K562 (cell line): ENCODE measurements around the gene CLIC3. TPM values are rescaled to one million over a fixed set of nuclear protein-coding genes. Genes with fewer than 3 reads are reported as not detected.
A peak's percentile ranks its signal among the peaks of the same experiment; 100 is the strongest.

Experiments used
- ATF7 ChIP-seq: fragments of 450-650 bp; IDR thresholded peaks from 2 replicates; pipeline ENCODE4 v1.7.1; 2014; ENCODE audit warnings: mild to moderate bottlenecking, moderate library complexity
- DACH1 ChIP-seq: fragments of 450-650 bp; IDR thresholded peaks from 2 replicates; pipeline ENCODE4 v1.6.1; 2018; ENCODE audit not compliant: partially characterized antibody
- FOXK1 ChIP-seq: sonication (generic); formaldehyde crosslinking; IDR thresholded peaks from 2 replicates; pipeline ENCODE4 v1.8.0; 2022; ENCODE audit warnings: missing genetic modification reagents, mild to moderate bottlenecking, borderline replicate concordance
- GABPA ChIP-seq: fragments of 200-800 bp; sonication (Bioruptor generic); conservative IDR thresholded peaks from 2 replicates; pipeline ENCODE4 v1.6.1; 2016; ENCODE audit warnings: low read depth, missing genetic modification characterization, missing compliant biosample characterization
- IFI16 ChIP-seq: fragments of 250-450 bp; sonication (Bioruptor Pico); IDR thresholded peaks from 2 replicates; pipeline ENCODE4 v2.1.2; 2022; ENCODE audit warnings: mild to moderate bottlenecking, inconsistent platforms
- KLF13 ChIP-seq: fragments of 450-650 bp; IDR thresholded peaks from 2 replicates; pipeline ENCODE4 v1.6.1; 2016; ENCODE audit warnings: missing genetic modification characterization, low read depth, mild to moderate bottlenecking, missing compliant biosample characterization, moderate library complexity, borderline replicate concordance
- MCM7 ChIP-seq, 2 experiments: fragments of 450-650 bp; IDR thresholded peaks; 2 replicates each; pipeline ENCODE4 v1.6.1; 2016 to 2018
- SMAD2 ChIP-seq: fragments of 150-350 bp; IDR thresholded peaks from 2 replicates; pipeline ENCODE4 v1.6.1; 2014; ENCODE audit warnings: low read depth, mild to moderate bottlenecking, low read length
- SMARCA5 ChIP-seq: fragments of 450-650 bp; IDR thresholded peaks from 2 replicates; pipeline ENCODE4 v1.6.1; 2016
- TCF7 ChIP-seq: sonication (generic); IDR thresholded peaks from 2 replicates; pipeline ENCODE4 v1.6.1; 2016; ENCODE audit warnings: antibody characterized with exemption, borderline replicate concordance
- THAP7 ChIP-seq: fragments of 250-450 bp; sonication (Bioruptor Pico); IDR thresholded peaks from 2 replicates; pipeline ENCODE4 v1.5.0; 2021
- YY1 ChIP-seq, 3 experiments: IDR thresholded peaks; 2 replicates each; pipeline ENCODE4 v1.6.1; 2011; ENCODE audit warnings: low read length in 2 of 3, mild to moderate bottlenecking in 2 of 3, moderate library complexity in 2 of 3, borderline replicate concordance in 1 of 3, control low read depth in 1 of 3, low read depth in 1 of 3; ENCODE audit not compliant: insufficient read depth in 3 of 3, insufficient replicate concordance in 2 of 3, control insufficient read depth in 1 of 3, insufficient read length in 1 of 3; ENCODE audit errors: extremely low read depth in 1 of 3
- ZNF140 ChIP-seq: fragments of 250-450 bp; sonication (Bioruptor Pico); IDR thresholded peaks from 2 replicates; pipeline ENCODE4 v1.8.0; 2021; ENCODE audit warnings: moderate library complexity, mild to moderate bottlenecking, inconsistent platforms
- ZNF311 ChIP-seq: fragments of 250-450 bp; sonication (Bioruptor Pico); IDR thresholded peaks from 2 replicates; pipeline ENCODE4 v1.4.0; 2020; ENCODE audit warnings: mild to moderate bottlenecking, moderate library complexity
- ZNF407 ChIP-seq: fragments of 450-650 bp; IDR thresholded peaks from 2 replicates; pipeline ENCODE4 v1.6.1; 2016; ENCODE audit warnings: low read depth
- ZNF444 ChIP-seq: fragments of 250-450 bp; sonication (Bioruptor Pico); IDR thresholded peaks from 2 replicates; pipeline ENCODE4 v1.4.0; 2020; ENCODE audit warnings: mild to moderate bottlenecking, moderate library complexity
- ZNF699 ChIP-seq: fragments of 250-450 bp; sonication (Bioruptor Pico); IDR thresholded peaks from 2 replicates; pipeline ENCODE4 v1.8.0; 2021; ENCODE audit warnings: mild to moderate bottlenecking, moderate library complexity; ENCODE audit not compliant: insufficient replicate concordance
- ZNF766 ChIP-seq: fragments of 200-800 bp; sonication (Bioruptor generic); conservative IDR thresholded peaks from 2 replicates; pipeline ENCODE4 v1.6.1; 2016; ENCODE audit warnings: missing genetic modification characterization, missing compliant biosample characterization
- ZNF778 ChIP-seq: fragments of 450-650 bp; formaldehyde crosslinking; IDR thresholded peaks from 2 replicates; pipeline ENCODE4 v1.4.0; 2020; ENCODE audit warnings: mild to moderate bottlenecking, moderate library complexity
- polyA plus RNA-seq, 8 experiments: library from polyadenylated mRNA; depleted of rRNA in 4 of 8; stranded (reverse) in 5 of 8; unstranded in 3 of 8; fragments of >200 nt; fragmentation: Nextera tagmentation in 2 of 8; fragmentation: Illumina TruSeq in 1 of 8; extraction: Ambion mirVana in 2 of 8; extraction: Trizol in 1 of 8; gene quantifications; 2 replicates each; pipeline versions ENCODE4 v1.2.1 to v1.2.3, GENCODE V29; 2011 to 2014; ENCODE audit warnings: inconsistent platforms in 1 of 8, missing spikeins in 1 of 8
- total RNA-seq, 7 experiments: library from RNA; depleted of rRNA in 6 of 7; stranded (reverse); fragments of >200 nt in 6 of 7; fragmentation: Illumina TruSeq in 2 of 7; extraction: Trizol in 2 of 7; gene quantifications; 2 replicates each; pipeline versions ENCODE4 v1.2.1 to v1.2.3, GENCODE V29; 2011 to 2021; ENCODE audit warnings: low replicate concordance in 1 of 7

CLIC3 gene
- total and polyA plus RNA-seq, 9 of the 15 experiments (the other 6 are each of a cell fraction or from before 2014, with no cell fraction given), result 0.27 to 0.29 TPM; not detected in 7

- peak in 2 of 3 experiments; percentile 56 to 62 for TF ChIP-seq YY1 (IDR thresholded peaks at IDR 0.05; ENCODE audit: borderline replicate concordance in 1 of 3, control insufficient read depth in 1 of 3, extremely low read depth in 1 of 3, insufficient read depth in 3 of 3, insufficient read length in 1 of 3, insufficient replicate concordance in 2 of 3, low read depth in 1 of 3, low read length in 2 of 3)
- 0 out of 2 replicates have a peak, but pooled peaks have one; percentile 17 for TF ChIP-seq ATF7
- TF ChIP-seq SMAD2, result no peak
- no peak for TF ChIP-seq KLF13 (tag)
- TF ChIP-seq TCF7, result no peak
- TF ChIP-seq ZNF140 (CRISPR knock-in tag), result no peak
- no peak for TF ChIP-seq THAP7
- no peak for TF ChIP-seq ZNF778 (CRISPR knock-in tag)
- no peak for TF ChIP-seq ZNF444
- TF ChIP-seq FOXK1 (CRISPR knock-in tag), result 0 out of 2 replicates have a peak, but pooled peaks have one; percentile 46
- TF ChIP-seq MCM7 (IDR thresholded peaks at IDR 0.05), result no peak
- peak; percentile 83 for TF ChIP-seq DACH1
- TF ChIP-seq ZNF699, result no peak
- no peak for TF ChIP-seq ZNF311 (CRISPR knock-in tag)
- no peak for TF ChIP-seq GABPA (tag)
- no peak for TF ChIP-seq SMARCA5
- TF ChIP-seq ZNF766 (CRISPR knock-in tag), result no peak
- TF ChIP-seq ZNF407, result no peak
- TF ChIP-seq IFI16, result no peak
Observed at GRCh38 chr9:136996361-136997292, at the start of gene CLIC3 (continued).
